Kidney (tissue), 14 donors: ENCODE results near the gene TESK1. TPM values are rescaled to one million over a fixed set of nuclear protein-coding genes. Genes with fewer than 3 reads are reported as not detected.
A peak's percentile ranks its signal among the peaks of the same experiment; 100 is the strongest.
"Not testable (repeated sequence)": the region's sequence is repeated elsewhere in the genome, so short reads cannot be mapped to it uniquely, and the experiment has no call there.

ENCODE experiments used
- DNase-seq, 5 donors: peaks; one replicate each; pipeline ENCODE4 v3.0.0-alpha.2; 2013 to 2020
- FAIRE-seq: peaks from 2 replicates; lab custom pipeline; 2012; peaks lifted over from hg19 to GRCh38; lab: Jason Lieb, UNC
- H3K27ac ChIP-seq, 2 donors: one replicate each; pipeline ENCODE4 v1.7.0; 2013; ENCODE audit warnings: low read depth in 2 of 2, low read length in 2 of 2, inconsistent platforms in 1 of 2
- H3K27me3 ChIP-seq: one replicate; pipeline ENCODE4 v1.7.1; 2013; ENCODE audit warnings: low read length, inconsistent platforms; ENCODE audit not compliant: control insufficient read depth, insufficient read depth
- H3K36me3 ChIP-seq, 3 donors: one replicate each; pipeline versions ENCODE4 v1.7.0 to v1.7.1; 2013; ENCODE audit warnings: low read length in 3 of 3, control low read depth in 1 of 3, inconsistent platforms in 1 of 3; ENCODE audit not compliant: insufficient read depth in 3 of 3, control insufficient read depth in 2 of 3
- H3K4me1 ChIP-seq, 3 donors: one replicate each; pipeline versions ENCODE4 v1.7.0 to v1.7.1; 2013; ENCODE audit warnings: low read length in 3 of 3, inconsistent platforms in 1 of 3, low read depth in 1 of 3; ENCODE audit not compliant: control insufficient read depth in 2 of 3, insufficient read depth in 2 of 3
- H3K4me3 ChIP-seq, 3 donors: one replicate each; pipeline versions ENCODE4 v1.7.0 to v1.8.1; 2013; ENCODE audit warnings: low read length in 3 of 3, control low read depth in 1 of 3, inconsistent platforms in 1 of 3
- H3K9ac ChIP-seq, 3 donors: one replicate each; pipeline versions ENCODE4 v1.7.0 to v1.7.1; 2013; ENCODE audit warnings: low read length in 3 of 3, control low read depth in 1 of 3, inconsistent platforms in 1 of 3
- H3K9me3 ChIP-seq, 3 donors: one replicate each; pipeline versions ENCODE4 v1.7.0 to v1.7.1; 2013; ENCODE audit warnings: low read length in 3 of 3, control low read depth in 1 of 3, inconsistent platforms in 1 of 3; ENCODE audit not compliant: control insufficient read depth in 2 of 3, insufficient read depth in 1 of 3
- intact Hi-C: fragments of 100-400 bp; cut with DNase I; formaldehyde crosslinking; loops from one replicate; pipeline ENCODE4 v1.11.1; 2022
- polyA plus RNA-seq: library from polyadenylated mRNA; stranded (reverse); fragments of 350-450 nt; fragmentation: Illumina TruSeq; extraction: RNeasy Lipid Tissue Mini Kit (QIAGEN cat#74804); gene quantifications from one replicate; pipeline ENCODE4 v1.2.3, GENCODE V29; 2014; ENCODE audit warnings: low read depth, low replicate concordance; ENCODE audit not compliant: insufficient read depth
- total RNA-seq: library from RNA; stranded (reverse); fragmentation: NEBNext Ultra II Directional; extraction: Animal tissue kit (Norgen Biotek cat#: 25700); gene quantifications from one replicate; pipeline ENCODE4 v1.2.1, GENCODE V29; 2021
- TF ChIP-seq, protein P1 (sequence below): IDR thresholded peaks from 3 replicates; pipeline ENCODE4 v1.5.1; 2012; ENCODE audit warnings: mild to moderate bottlenecking, moderate library complexity, borderline replicate concordance; ENCODE audit not compliant: insufficient read depth; ENCODE audit errors: extremely low read depth
- donor health status: control.
- donor health status: control.
- donor health status: control.
- donor health status: control.
- donor health status: control.
- donor health status: DM: yes; HTN: yes; CAD: no.
- donor health status: Normal renal cell carcinoma (clear cell type).

Gene TESK1
- total and polyA plus RNA-seq, 2 donors from 2014 or later = 34.6 to 35.8 TPM

DNA sequence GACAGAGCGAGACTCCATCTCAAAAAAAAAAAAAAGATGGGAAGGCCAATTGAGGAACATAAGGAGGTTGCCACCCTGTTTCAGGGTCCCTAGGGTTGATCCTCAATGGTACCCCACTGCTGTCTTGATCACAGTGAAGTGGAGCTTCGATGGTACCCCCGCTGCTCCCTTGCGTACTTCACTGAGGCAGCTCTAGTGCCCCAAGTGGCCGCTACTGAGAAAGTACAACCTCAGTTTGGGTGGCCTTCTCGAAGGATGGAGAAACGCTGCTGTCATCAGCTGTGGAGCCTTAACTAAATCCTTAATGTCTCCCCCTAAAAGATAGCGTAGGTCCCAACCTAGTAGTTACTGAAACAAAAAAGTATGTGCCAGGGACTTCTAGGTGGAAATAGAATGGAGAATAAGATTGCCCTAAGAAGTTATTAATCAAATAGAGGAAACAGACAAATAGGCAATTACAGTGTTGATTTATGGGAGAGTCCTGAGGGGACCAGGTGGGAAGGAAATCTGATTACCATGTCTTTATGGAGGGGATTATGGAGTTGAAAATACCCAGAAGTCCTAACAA is 6.3 kb downstream of the TESK1 start:
- Histone ChIP-seq H3K4me1 (peaks cover 0 to 6% (median 5%) of the 10 kb centered on the region in 3 donors), H3K27ac (no peak overlapping the region), H3K4me3 (no peak overlapping the region), H3K9me3 (no peaks in the 10 kb centered on the region), H3K9ac (no peak overlapping the region), H3K36me3 (peaks cover 0 to 12% (median 0%) of the 10 kb centered on the region in 3 donors), H3K27me3 (peaks cover 3% of the 10 kb centered on the region)
- TF ChIP-seq, protein P1, sequence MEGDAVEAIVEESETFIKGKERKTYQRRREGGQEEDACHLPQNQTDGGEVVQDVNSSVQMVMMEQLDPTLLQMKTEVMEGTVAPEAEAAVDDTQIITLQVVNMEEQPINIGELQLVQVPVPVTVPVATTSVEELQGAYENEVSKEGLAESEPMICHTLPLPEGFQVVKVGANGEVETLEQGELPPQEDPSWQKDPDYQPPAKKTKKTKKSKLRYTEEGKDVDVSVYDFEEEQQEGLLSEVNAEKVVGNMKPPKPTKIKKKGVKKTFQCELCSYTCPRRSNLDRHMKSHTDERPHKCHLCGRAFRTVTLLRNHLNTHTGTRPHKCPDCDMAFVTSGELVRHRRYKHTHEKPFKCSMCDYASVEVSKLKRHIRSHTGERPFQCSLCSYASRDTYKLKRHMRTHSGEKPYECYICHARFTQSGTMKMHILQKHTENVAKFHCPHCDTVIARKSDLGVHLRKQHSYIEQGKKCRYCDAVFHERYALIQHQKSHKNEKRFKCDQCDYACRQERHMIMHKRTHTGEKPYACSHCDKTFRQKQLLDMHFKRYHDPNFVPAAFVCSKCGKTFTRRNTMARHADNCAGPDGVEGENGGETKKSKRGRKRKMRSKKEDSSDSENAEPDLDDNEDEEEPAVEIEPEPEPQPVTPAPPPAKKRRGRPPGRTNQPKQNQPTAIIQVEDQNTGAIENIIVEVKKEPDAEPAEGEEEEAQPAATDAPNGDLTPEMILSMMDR = peak; percentile 59
- intact Hi-C loops = no loop called here
- peak in 2 of 5 donors; percentile 26 to 62 for DNase-seq
- no peak for FAIRE-seq

DNA sequence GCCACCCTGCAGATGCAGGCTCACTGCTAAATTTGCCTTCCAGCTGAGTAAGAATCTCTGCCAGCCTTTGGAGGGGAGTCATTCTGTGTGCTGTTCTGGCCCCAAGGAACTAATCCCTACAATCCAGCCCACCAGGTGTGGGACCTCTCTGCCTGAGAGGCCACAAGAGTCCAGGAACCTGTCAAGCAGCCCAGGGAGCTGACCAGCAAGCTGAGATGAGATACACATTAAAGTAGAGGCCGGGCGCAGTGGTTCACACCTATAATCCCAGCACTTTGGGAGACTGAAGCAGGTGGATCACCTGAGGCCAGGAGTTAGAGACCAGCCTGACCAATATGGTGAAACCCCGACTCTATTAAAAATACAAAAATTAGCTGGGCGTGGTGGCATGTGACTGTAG is 7.0 kb downstream of the TESK1 start:
- FAIRE-seq, H3K9ac ChIP-seq, H3K27me3 ChIP-seq, H3K4me1 ChIP-seq, H3K9me3 ChIP-seq, DNase-seq, H3K27ac ChIP-seq, intact Hi-C loops, H3K4me3 ChIP-seq: not testable (repeated sequence)
- H3K36me3 ChIP-seq = peaks cover 0 to 12% (median 0%) of the 10 kb centered on the region in 3 donors

DNA sequence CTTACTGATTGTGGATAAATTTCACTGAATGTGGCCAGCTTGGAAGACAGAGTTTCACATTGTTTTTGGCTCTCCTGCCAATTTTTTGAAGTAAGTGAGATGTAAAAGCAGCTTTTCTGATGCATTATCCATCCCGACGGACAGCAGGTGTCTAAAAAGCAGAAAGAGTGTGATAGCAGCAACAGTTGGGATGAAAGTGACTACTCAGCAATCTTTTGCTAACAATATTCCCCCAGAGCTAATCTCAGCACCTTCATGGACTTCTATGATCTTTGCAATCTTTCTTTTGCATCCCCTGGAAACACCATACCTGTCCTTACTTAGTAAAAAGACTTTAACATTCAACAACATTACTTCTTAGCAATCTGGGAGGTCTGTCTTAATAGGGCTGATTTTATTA is 7.8 kb downstream of the TESK1 start:
- DNase-seq (no peak), FAIRE-seq (no peak)
- H3K4me3 ChIP-seq = no peak overlapping the region

DNA sequence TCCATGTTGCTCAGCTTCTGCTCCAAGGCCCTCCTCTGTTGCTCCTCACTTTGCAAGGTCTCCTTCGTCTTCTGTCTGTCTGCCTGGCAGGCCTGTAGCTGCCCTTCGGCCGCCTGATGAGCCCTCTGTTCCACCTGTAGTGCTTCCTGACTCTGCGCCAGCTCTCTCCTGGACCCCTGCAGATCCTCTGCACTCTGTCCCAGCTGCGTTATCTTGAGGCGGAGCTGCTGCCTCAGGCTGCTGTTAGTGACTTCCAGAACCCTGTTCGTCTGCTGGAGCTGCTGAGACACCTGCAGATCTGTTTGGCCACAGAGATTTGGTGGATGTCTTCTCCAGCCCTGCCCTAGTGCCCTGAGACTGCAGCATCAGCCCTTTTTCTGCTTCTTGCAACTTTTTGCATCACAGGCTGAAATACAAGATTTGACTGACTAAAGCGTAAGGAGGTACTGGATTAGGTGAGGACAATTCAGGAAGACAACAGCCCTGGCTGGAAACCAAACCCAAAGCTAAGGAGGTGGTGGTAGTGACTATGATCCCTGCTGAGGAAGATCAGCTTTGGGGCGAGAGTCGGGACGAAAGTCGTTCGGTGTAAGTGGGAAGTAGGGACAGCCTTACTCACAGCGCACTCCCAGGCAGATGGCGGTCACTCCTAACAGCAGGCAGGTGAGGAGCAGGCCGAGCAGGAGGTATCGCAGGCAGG is 11.1 kb downstream of the TESK1 start:
- Histone ChIP-seq H3K4me3 (no peak overlapping the region), H3K9ac (no peak overlapping the region), H3K36me3 (no peaks in the 10 kb centered on the region), H3K4me1 (peaks cover 0 to 10% (median 0%) of the 10 kb centered on the region in 3 donors), H3K27me3 (peaks cover 5% of the 10 kb centered on the region), H3K9me3 (no peaks in the 10 kb centered on the region), H3K27ac (no peak overlapping the region)
- TF ChIP-seq, protein P1 = no peak
- no peak for DNase-seq
- no peak for FAIRE-seq
- intact Hi-C loops = no loop called here

More for the DNA sequence above, 7.8 kb downstream of the TESK1 start:
- Histone ChIP-seq H3K4me1 (peaks cover 0 to 10% (median 0%) of the 10 kb centered on the region in 3 donors), H3K9ac (no peak overlapping the region), H3K27ac (no peak overlapping the region), H3K9me3 (no peaks in the 10 kb centered on the region), H3K36me3 (peaks cover 0 to 7% (median 0%) of the 10 kb centered on the region in 3 donors), H3K27me3 (peaks cover 5% of the 10 kb centered on the region)
- intact Hi-C loops = no loop called here
- TF ChIP-seq, protein P1 = no peak
